ENCODE data around the gene CAMKMT.

CAMKMT gene

GRCh38 chr2:44819061-44819460 lies 457.3 kb downstream of the CAMKMT start:
- no peaks in the 10 kb centered on the region for H3K4me1 ChIP-seq (ENCODE audit: insufficient read depth, low read length, severe bottlenecking)
- H3K4me2 ChIP-seq (ENCODE audit: low read length), result no peak overlapping the region
- H2AFZ ChIP-seq (ENCODE audit: low read length), result no peak overlapping the region
- no peaks in the 10 kb centered on the region for H3K36me3 ChIP-seq (ENCODE audit: insufficient read depth, low read length)
- no peaks in the 10 kb centered on the region for H3F3A ChIP-seq (ENCODE audit: insufficient read depth, low read length)
- no peak for TF ChIP-seq CTCF (IDR thresholded peaks at IDR 0.05; ENCODE audit: low read length)
- no peak for TF ChIP-seq EZH2 (IDR thresholded peaks at IDR 0.05; ENCODE audit: borderline replicate concordance, low read length)
- H3K27me3 ChIP-seq (ENCODE audit: insufficient read depth, low read length), result no peaks in the 10 kb centered on the region
- no peaks in the 10 kb centered on the region for H3K9me3 ChIP-seq (ENCODE audit: low read length)
- H3K4me3 ChIP-seq (ENCODE audit: low read depth, low read length, poor library complexity, severe bottlenecking), result no peak overlapping the region
- H4K20me1 ChIP-seq (ENCODE audit: insufficient read depth, low read length), result no peaks in the 10 kb centered on the region
- no peak overlapping the region for H3K27ac ChIP-seq (ENCODE audit: low read depth, low read length, poor library complexity, severe bottlenecking)
- H3K79me2 ChIP-seq (ENCODE audit: insufficient read depth, low read length), result no peaks in the 10 kb centered on the region
- no peak overlapping the region for H3K9ac ChIP-seq (ENCODE audit: low read length)
- no peaks in the 10 kb centered on the region for H3K9me2 ChIP-seq (ENCODE audit: low read depth, low read length)

- Histone ChIP-seq H4K20me1 (ENCODE audit: insufficient read depth, low read length) (no peaks in the 10 kb centered on the region), H3K4me3 (ENCODE audit: low read depth, low read length, poor library complexity, severe bottlenecking) (no peak overlapping the region), H3K79me2 (ENCODE audit: insufficient read depth, low read length) (no peaks in the 10 kb centered on the region), H3K4me2 (ENCODE audit: low read length) (no peak overlapping the region), H3K27ac (ENCODE audit: low read depth, low read length, poor library complexity, severe bottlenecking) (no peak overlapping the region), H3K36me3 (ENCODE audit: insufficient read depth, low read length) (no peaks in the 10 kb centered on the region), H3K27me3 (ENCODE audit: insufficient read depth, low read length) (no peaks in the 10 kb centered on the region), H3F3A (ENCODE audit: insufficient read depth, low read length) (no peaks in the 10 kb centered on the region), H3K9me2 (ENCODE audit: low read depth, low read length) (no peaks in the 10 kb centered on the region), H3K9me3 (ENCODE audit: low read length) (no peaks in the 10 kb centered on the region), H3K9ac (ENCODE audit: low read length) (no peak overlapping the region), H3K4me1 (ENCODE audit: insufficient read depth, low read length, severe bottlenecking) (no peaks in the 10 kb centered on the region), H2AFZ (ENCODE audit: low read length) (no peak overlapping the region)
- TF ChIP-seq CTCF (IDR thresholded peaks at IDR 0.05; ENCODE audit: low read length) (no peak), EZH2 (IDR thresholded peaks at IDR 0.05; ENCODE audit: borderline replicate concordance, low read length) (no peak)
These were observed 459.8 kb downstream of the CAMKMT start for GRCh38 chr2:44821500-44821899.

GRCh38 chr2:44822174-44822573 lies 460.4 kb downstream of the CAMKMT start:
- no peak overlapping the region for H3K4me3 ChIP-seq (ENCODE audit: low read depth, low read length, poor library complexity, severe bottlenecking)
- no peaks in the 10 kb centered on the region for H3F3A ChIP-seq (ENCODE audit: insufficient read depth, low read length)
- no peaks in the 10 kb centered on the region for H3K4me1 ChIP-seq (ENCODE audit: insufficient read depth, low read length, severe bottlenecking)
- H3K27ac ChIP-seq (ENCODE audit: low read depth, low read length, poor library complexity, severe bottlenecking), result no peak overlapping the region
- no peak overlapping the region for H2AFZ ChIP-seq (ENCODE audit: low read length)
- no peaks in the 10 kb centered on the region for H3K79me2 ChIP-seq (ENCODE audit: insufficient read depth, low read length)
- no peaks in the 10 kb centered on the region for H4K20me1 ChIP-seq (ENCODE audit: insufficient read depth, low read length)
- H3K4me2 ChIP-seq (ENCODE audit: low read length), result no peak overlapping the region
- TF ChIP-seq CTCF (IDR thresholded peaks at IDR 0.05; ENCODE audit: low read length), result no peak
- TF ChIP-seq EZH2 (IDR thresholded peaks at IDR 0.05; ENCODE audit: borderline replicate concordance, low read length), result no peak
- no peaks in the 10 kb centered on the region for H3K27me3 ChIP-seq (ENCODE audit: insufficient read depth, low read length)
- H3K9me2 ChIP-seq (ENCODE audit: low read depth, low read length), result no peaks in the 10 kb centered on the region
- no peaks in the 10 kb centered on the region for H3K36me3 ChIP-seq (ENCODE audit: insufficient read depth, low read length)
- no peak overlapping the region for H3K9ac ChIP-seq (ENCODE audit: low read length)
- no peaks in the 10 kb centered on the region for H3K9me3 ChIP-seq (ENCODE audit: low read length)
